ENCODE data around the gene VWF.

GRCh38 chr12:6047249-6048237 lies 76.9 kb downstream of the VWF start:
- TF ChIP-seq NFRKB (IDR thresholded peaks at IDR 0.05) (no peak), FOXK2 (IDR thresholded peaks at IDR 0.05) (no peak), HDGF (IDR thresholded peaks at IDR 0.05; ENCODE audit: borderline replicate concordance) (no peak), FOXA1 (IDR thresholded peaks at IDR 0.05) (no peak), ARNT (IDR thresholded peaks at IDR 0.05) (no peak)

Measured in HEK293T (cell line).